Heart left ventricle (tissue), 13 donors: ENCODE data around the gene OGDHL.

Experiments
- POLR2A ChIP-seq, 2 donors: fragments of 450-650 bp; IDR thresholded peaks; one replicate each; pipeline ENCODE4 v1.6.1; 2017; ENCODE audit warnings: antibody characterized with exemption in 2 of 2, mild to moderate bottlenecking in 2 of 2, moderate library complexity in 2 of 2
- TF ChIP-seq, protein P1 (sequence below), 12 donors: fragments of 200-600 bp; sonication (generic) in 4 of 12; IDR thresholded peaks; one replicate each; pipeline versions ENCODE4 v1.5.0 to v1.8.0; 2018 to 2022; ENCODE audit warnings: antibody characterized with exemption in 12 of 12, mild to moderate bottlenecking in 5 of 12
- donor health status: ischemic (EF 13 %, LVEDD 7.1; RV severe dilation, severe dysfunction).
- donor health status: DM: no; HTN: yes; CAD: no.
- donor health status: DM: no; HTN: no; CAD: no.
- donor health status: ischemic (EF 25% LVEDD 6.9; RV normal size, moderate dysfunction).
- donor health status: ischemic (EF 25% LVEDD 5.7; RV mildly dilated, moderate dysfunction).
- donor health status: ischemic (EF 35%, LVEDD 5.7; RV mildly dilated, moderate dysfunction).
- donor health status: nonischemic (EF 11% LVEDD 7.7; RV severe dilation, severe dysfunction).
- donor health status: DM: yes; HTN: yes; CAD: no.
- donor health status: PGD.
- donor health status: ischemic (EF 29% LVEDD 5.4; RV normal size, mild dysfunction).
- donor health status: nonischemic (EF 23%, LVEDD 6.1; RV moderate dilation, normal function).

DNA sequence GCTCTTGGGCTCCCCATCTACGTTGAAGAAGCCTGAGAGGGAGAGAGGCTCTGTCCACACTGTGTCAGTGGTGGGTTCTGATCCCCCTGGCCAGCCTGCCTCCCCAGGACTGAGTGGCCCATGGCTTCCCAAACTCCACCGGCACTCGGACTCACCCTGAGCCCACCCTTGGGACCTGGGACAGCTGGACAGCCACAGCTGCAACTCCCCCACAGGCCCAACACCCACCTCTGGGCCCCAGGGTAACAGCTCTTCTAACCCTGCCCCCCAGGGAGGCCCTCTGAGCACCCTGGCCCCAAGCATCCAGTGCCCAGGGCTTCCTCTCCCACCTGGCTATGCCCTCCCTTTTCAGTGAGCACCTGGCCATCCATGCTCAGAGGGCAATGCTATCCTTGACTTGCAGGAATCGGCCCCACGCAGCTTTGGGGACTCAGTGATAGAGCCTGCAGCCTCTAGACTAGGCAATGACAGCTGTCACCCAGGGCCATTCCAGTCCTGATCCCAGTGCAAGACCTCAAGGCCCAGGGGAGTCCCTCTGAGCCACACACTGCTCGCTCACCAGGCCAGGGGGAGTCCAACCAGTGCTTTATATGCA lies 17.9 kb downstream of the OGDHL start:
- TF ChIP-seq, protein P1, sequence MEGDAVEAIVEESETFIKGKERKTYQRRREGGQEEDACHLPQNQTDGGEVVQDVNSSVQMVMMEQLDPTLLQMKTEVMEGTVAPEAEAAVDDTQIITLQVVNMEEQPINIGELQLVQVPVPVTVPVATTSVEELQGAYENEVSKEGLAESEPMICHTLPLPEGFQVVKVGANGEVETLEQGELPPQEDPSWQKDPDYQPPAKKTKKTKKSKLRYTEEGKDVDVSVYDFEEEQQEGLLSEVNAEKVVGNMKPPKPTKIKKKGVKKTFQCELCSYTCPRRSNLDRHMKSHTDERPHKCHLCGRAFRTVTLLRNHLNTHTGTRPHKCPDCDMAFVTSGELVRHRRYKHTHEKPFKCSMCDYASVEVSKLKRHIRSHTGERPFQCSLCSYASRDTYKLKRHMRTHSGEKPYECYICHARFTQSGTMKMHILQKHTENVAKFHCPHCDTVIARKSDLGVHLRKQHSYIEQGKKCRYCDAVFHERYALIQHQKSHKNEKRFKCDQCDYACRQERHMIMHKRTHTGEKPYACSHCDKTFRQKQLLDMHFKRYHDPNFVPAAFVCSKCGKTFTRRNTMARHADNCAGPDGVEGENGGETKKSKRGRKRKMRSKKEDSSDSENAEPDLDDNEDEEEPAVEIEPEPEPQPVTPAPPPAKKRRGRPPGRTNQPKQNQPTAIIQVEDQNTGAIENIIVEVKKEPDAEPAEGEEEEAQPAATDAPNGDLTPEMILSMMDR (IDR thresholded peaks at IDR 0.05), result no peak
- no peak for TF ChIP-seq POLR2A (IDR thresholded peaks at IDR 0.05)
